Ramos (cell line): ENCODE results near the gene SURF1.
"Not testable (repeated sequence)": the region's sequence is repeated elsewhere in the genome, so short reads cannot be mapped to it uniquely, and the experiment has no call there.

Experiments
- in situ Hi-C: fragments of 300-500 bp; cut with MboI; formaldehyde crosslinking; loops from one replicate; pipeline ENCODE4 v1.14.3; 2022; ENCODE audit warnings: low sequenced_read_pairs; ENCODE audit not compliant: unreplicated experiment

Gene SURF1

DNA sequence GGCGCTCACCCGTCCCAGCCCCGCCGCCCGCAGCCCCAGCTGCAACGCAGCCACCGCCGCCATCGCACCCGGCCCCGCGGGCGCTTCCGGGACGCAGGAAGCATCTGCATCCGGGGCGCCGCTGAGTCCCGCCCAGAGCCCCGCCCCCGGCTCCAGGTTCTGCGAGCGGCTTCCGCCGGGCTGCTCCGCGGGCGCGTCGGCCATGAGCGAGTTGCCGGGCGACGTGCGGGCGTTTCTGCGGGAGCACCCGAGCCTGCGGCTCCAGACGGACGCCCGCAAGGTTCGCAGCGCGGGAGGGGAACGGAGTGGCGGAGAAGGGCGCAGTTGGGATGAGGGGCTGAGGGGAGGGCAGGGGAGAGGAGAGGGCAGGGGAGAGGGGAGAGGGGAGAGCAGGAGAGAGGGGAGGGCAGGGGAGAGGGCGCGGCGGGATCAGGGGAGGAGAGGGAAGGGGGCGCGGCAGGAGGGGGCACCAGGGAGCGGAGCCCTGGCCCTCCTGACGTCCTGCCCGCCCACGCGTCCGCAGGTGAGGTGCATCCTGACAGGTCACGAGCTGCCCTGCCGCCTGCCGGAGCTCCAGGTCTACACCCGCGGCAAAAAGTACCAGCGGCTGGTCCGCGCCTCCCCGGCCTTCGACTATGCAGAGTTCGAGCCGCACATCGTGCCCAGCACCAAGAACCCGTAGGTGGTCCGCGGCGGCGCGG, at the start of gene SURF1, which contains the start of gene SURF2:
Gene SURF1 (minus strand): TSS at position 97 of the 701 bp plus-strand sequence. CDS start 34 bp downstream, at position 63.
Gene SURF2 (plus strand): TSS at position 160 of the 701 bp plus-strand sequence. CDS start 43 bp downstream, at position 203.
- in situ Hi-C loops, result no loop called here

GRCh38 chr9:133405508-133406438, 49.5 kb upstream of the SURF1 start:
- in situ Hi-C loops, result loop anchor here (5.0 kb wide), 1 partner anchor 77 kb away; no protein-coding TSS in a partner anchor

- in situ Hi-C loops, result loop anchor here (5.0 kb wide), 1 partner anchor 78 kb away; no protein-coding TSS in a partner anchor
Observed at GRCh38 chr9:133404454-133405002, 48.2 kb upstream of the SURF1 start.

GRCh38 chr9:133403766-133404453, 47.6 kb upstream of the SURF1 start:
- in situ Hi-C loops, result no loop called here

- in situ Hi-C loops, result no loop called here
Observed at GRCh38 chr9:133402689-133403088, 46.4 kb upstream of the SURF1 start.

- in situ Hi-C loops, result no loop called here
Observed at GRCh38 chr9:133401588-133401987, 45.3 kb upstream of the SURF1 start.

GRCh38 chr9:133400292-133400691, 44.0 kb upstream of the SURF1 start:
- in situ Hi-C loops, result no loop called here

GRCh38 chr9:133397895-133398294, 41.6 kb upstream of the SURF1 start:
- in situ Hi-C loops, result no loop called here

DNA sequence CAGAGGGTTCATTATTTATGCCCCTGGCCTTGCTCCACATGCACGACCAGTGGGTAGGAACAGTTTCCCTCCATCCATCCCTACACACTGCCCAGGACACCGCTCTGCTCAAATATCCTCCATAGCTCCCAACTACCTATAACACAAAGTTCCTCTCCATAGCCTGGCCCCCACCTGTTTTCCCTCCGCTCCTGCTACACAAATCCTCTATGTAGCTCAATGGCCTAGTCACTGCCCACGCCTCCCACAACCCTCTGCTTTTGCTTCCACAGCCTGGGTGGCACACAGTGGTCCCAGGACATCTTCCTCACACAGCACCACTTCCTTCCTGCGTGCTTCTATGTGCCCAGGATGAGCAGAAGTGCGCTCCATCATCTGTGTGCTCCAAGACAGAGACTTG, 41.1 kb upstream of the SURF1 start:
- in situ Hi-C loops, result no loop called here

- in situ Hi-C loops, result no loop called here
Observed at GRCh38 chr9:133396952-133397351, 40.7 kb upstream of the SURF1 start.

GRCh38 chr9:133394687-133395271, 38.5 kb upstream of the SURF1 start:
- in situ Hi-C loops, result no loop called here

DNA sequence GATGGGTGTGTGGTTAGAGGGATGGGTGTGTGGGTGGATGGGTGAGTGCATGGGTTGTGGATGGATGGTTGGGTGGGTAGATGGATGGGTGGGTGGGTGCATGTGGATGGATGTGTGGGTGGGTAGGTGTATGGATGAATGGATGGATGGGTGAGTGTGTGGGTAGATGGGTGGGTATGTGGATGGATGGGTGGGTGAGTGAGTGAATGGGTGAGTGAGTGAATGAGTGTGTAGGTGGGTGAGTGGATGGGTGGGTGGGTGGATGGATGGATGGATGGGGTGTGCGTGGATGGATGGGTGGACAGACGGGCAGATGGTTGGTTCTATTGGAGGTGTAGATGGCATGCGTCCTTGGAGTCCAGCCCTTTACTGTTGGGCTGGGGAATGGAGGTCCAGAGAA, 37.1 kb upstream of the SURF1 start:
- in situ Hi-C loops, result no loop called here

GRCh38 chr9:133392308-133392707, 36.0 kb upstream of the SURF1 start:
- in situ Hi-C loops, result not testable (repeated sequence)

- in situ Hi-C loops, result not testable (repeated sequence)
Observed at GRCh38 chr9:133391449-133391848, 35.2 kb upstream of the SURF1 start.

- in situ Hi-C loops, result no loop called here
Observed at GRCh38 chr9:133390713-133391112, 34.4 kb upstream of the SURF1 start.

DNA sequence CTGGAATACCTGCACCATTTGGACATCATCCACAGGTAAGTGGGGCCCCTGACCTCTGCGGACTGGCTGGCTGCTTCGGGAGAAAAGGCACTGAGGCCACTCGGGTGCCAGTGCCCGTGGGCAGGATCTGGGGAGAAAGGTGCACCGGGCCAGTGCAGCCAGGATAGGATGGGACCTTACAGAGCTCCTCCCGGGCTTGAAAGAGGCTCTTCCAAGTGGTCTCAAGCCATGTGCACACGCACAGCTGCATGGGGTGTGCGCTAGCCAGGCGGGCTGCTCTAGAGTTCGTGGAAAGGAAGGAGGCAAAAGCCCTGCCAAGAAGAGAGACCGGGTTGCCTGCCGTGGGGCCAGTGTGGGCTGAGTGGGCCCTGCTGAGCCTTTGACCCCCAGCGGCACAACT, 33.3 kb upstream of the SURF1 start:
- in situ Hi-C loops, result no loop called here

DNA sequence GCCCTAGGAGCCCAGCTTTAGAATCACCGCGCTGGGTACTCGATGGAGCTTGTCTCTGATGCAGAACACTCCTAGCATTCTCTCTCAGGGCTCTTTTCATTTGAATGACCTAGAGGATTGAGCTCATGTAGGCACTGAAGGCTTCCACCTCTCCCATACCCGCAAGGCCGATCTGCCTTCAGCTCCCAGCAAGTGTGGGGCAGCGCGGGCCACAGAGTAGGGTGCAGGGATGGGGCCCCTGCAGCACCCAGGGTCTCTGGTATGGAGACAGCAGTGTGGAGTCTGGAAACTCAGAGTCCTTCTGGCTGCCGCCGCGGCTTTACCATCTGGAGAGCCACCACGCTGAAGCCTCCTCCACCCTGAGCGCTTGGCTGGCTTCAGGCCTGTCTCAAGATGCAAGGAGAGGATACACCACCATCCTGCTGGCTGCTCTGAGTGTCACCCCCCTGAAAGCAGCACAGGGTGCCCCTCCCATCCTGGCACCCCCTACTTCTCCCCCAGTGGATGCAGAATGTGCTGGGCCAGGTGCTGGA, 32.8 kb upstream of the SURF1 start:
- in situ Hi-C loops, result no loop called here

- in situ Hi-C loops, result no loop called here
Observed at GRCh38 chr9:133387680-133388079, 31.4 kb upstream of the SURF1 start.

GRCh38 chr9:133386338-133386737, 30.1 kb upstream of the SURF1 start:
- in situ Hi-C loops, result no loop called here

GRCh38 chr9:133385452-133385851, 29.2 kb upstream of the SURF1 start:
- in situ Hi-C loops, result no loop called here
